Renal cortical epithelial cell (primary cell): ENCODE results near the gene LVRN. TPM values are rescaled to one million over a fixed set of nuclear protein-coding genes. Genes with fewer than 3 reads are reported as not detected.
"Not testable (repeated sequence)": the region's sequence is repeated elsewhere in the genome, so short reads cannot be mapped to it uniquely, and the experiment has no call there.

ENCODE experiments used
- DNase-seq: peaks from one replicate; pipeline ENCODE4 v3.0.0-alpha.2; 2011; ENCODE audit warnings: low read depth
- total RNA-seq: library from RNA; depleted of rRNA; stranded (reverse); fragments of >200 nt; gene quantifications from 2 replicates; pipeline ENCODE4 v1.2.3, GENCODE V29; 2014

The LVRN gene
- total RNA-seq, result 0.30 TPM in 1 of 2 replicates, not detected in the other

- DNase-seq, result no peak
These were observed at the start of gene LVRN for GRCh38 chr5:115962239-115962564. LVRN (plus strand) TSS chr5:115962475; CDS start chr5:115962618, 143 bp downstream.

GRCh38 chr5:115913623-115914400 is 48.5 kb upstream of the LVRN start:
- not testable (repeated sequence) for DNase-seq

GRCh38 chr5:115920171-115920725 is 42.0 kb upstream of the LVRN start:
- no peak for DNase-seq

- DNase-seq, result not testable (repeated sequence)
These were observed 33.5 kb upstream of the LVRN start for GRCh38 chr5:115928578-115929407.

GRCh38 chr5:115930171-115930570 is 32.1 kb upstream of the LVRN start:
- DNase-seq, result not testable (repeated sequence)

- DNase-seq, result no peak
These were observed 31.5 kb upstream of the LVRN start for GRCh38 chr5:115930630-115931337.

- no peak for DNase-seq
These were observed 29.3 kb upstream of the LVRN start for GRCh38 chr5:115932991-115933390.

- no peak for DNase-seq
These were observed 27.8 kb upstream of the LVRN start for GRCh38 chr5:115934388-115934974.

- no peak for DNase-seq
These were observed 26.2 kb upstream of the LVRN start for GRCh38 chr5:115936031-115936430.

- no peak for DNase-seq
These were observed 23.2 kb upstream of the LVRN start for GRCh38 chr5:115939059-115939458.

GRCh38 chr5:115940080-115940810 is 22.0 kb upstream of the LVRN start:
- no peak for DNase-seq

GRCh38 chr5:115941051-115941675 is 21.1 kb upstream of the LVRN start:
- DNase-seq, result peak; percentile 89

GRCh38 chr5:115944501-115944900 is 17.8 kb upstream of the LVRN start:
- no peak for DNase-seq

- peak; percentile 55 for DNase-seq
These were observed 15.6 kb upstream of the LVRN start for GRCh38 chr5:115946655-115947054.

GRCh38 chr5:115947260-115947659 is 15.0 kb upstream of the LVRN start:
- no peak for DNase-seq

GRCh38 chr5:115948091-115948534 is 14.2 kb upstream of the LVRN start:
- no peak for DNase-seq

- DNase-seq, result no peak
These were observed 13.2 kb upstream of the LVRN start for GRCh38 chr5:115949096-115949495.

- DNase-seq, result no peak
These were observed 9.7 kb upstream of the LVRN start for GRCh38 chr5:115952588-115952987.

- no peak for DNase-seq
These were observed 8.1 kb upstream of the LVRN start for GRCh38 chr5:115954144-115954543.

- no peak for DNase-seq
These were observed 5.3 kb upstream of the LVRN start for GRCh38 chr5:115956957-115957356.
